HCT116 (cell line): ENCODE data around the gene RAB4A. TPM values are rescaled to one million over a fixed set of nuclear protein-coding genes. Genes with fewer than 3 reads are reported as not detected.

Experiments
- ATAC-seq: fragments of 200-7000 bp; cut with Tn5 transposase; 2 replicates; pipeline ENCODE4 v1.9.1; 2020; ENCODE audit warnings: mild to moderate bottlenecking, moderate library complexity
- BruUV-seq: library from RNA; stranded (reverse); fragments of 400-500 nt; replicated peaks from 2 replicates; lab custom pipeline; 2021; lab: Mats Ljungman, UMichigan
- CTCF ChIA-PET: fragments of 300-600 bp; sonication (Branson Sonifier 250); formaldehyde crosslinking; loops from one replicate; lab custom pipeline; 2021; ENCODE audit warnings: antibody characterized with exemption; lab: Charles Lee
- POLR2A ChIA-PET: fragments of 300-600, 350-600 bp; sonication (Branson Sonifier 250); formaldehyde crosslinking; loops from one replicate; lab custom pipeline; 2021; ENCODE audit warnings: antibody characterized with exemption; lab: Charles Lee
- RAD21 ChIA-PET, 2 experiments: fragments of 300-600 bp; sonication (Branson Sonifier 250); formaldehyde crosslinking; loops; one replicate each; lab custom pipeline; 2023; ENCODE audit warnings: low total read pairs in 2 of 2; ENCODE audit not compliant: uncharacterized antibody in 2 of 2, unreplicated experiment in 2 of 2, low non-redundant PET in 1 of 2; lab: Charles Lee
- DNase-seq: peaks from one replicate; pipeline ENCODE4 v3.0.0-alpha.2; 2010; ENCODE audit warnings: low read depth, low spot score
- H2AFZ ChIP-seq: fragments of 200-600 bp; shearing (Covaris generic), sonication (generic); 2 replicates; pipeline ENCODE4 v1.6.1; 2017; ENCODE audit warnings: low read depth, mixed run types, mixed read lengths, antibody characterized with exemption, low read length; ENCODE audit not compliant: poor library complexity, severe bottlenecking
- H3K27ac ChIP-seq: 2 replicates; pipeline ENCODE4 v1.5.1; 2012; ENCODE audit warnings: low read depth, low read length
- H3K27me3 ChIP-seq: fragments of 200-600 bp; sonication (generic); 2 replicates; pipeline ENCODE4 v1.6.1; 2016; ENCODE audit warnings: mixed run types, low read length, mixed read lengths; ENCODE audit not compliant: insufficient read depth
- H3K36me3 ChIP-seq, 2 experiments: fragments of 200-500 bp in 1 of 2; fragments of 200-600 bp in 1 of 2; sonication (Bioruptor generic) in 1 of 2; sonication (generic) in 1 of 2; 2 replicates each; pipeline versions ENCODE4 v1.5.1 to v1.6.1; 2014 to 2016; ENCODE audit warnings: low read length in 2 of 2, inconsistent platforms in 1 of 2, mixed read lengths in 1 of 2, mixed run types in 1 of 2; ENCODE audit not compliant: insufficient read depth in 2 of 2, control insufficient read depth in 1 of 2
- H3K4me1 ChIP-seq, 2 experiments: fragments of 200-600 bp in 1 of 2; sonication (generic) in 1 of 2; 2 replicates each; pipeline versions ENCODE4 v1.5.1 to v1.6.1; 2012 to 2017; ENCODE audit warnings: low read length in 2 of 2, inconsistent platforms in 1 of 2, mild to moderate bottlenecking in 1 of 2, mixed read lengths in 1 of 2, mixed run types in 1 of 2, moderate library complexity in 1 of 2; ENCODE audit not compliant: insufficient read depth in 2 of 2, control insufficient read depth in 1 of 2
- H3K4me2 ChIP-seq: fragments of 200-600 bp; sonication (generic); 2 replicates; pipeline ENCODE4 v1.6.1; 2017; ENCODE audit warnings: mixed run types, low read length, mixed read lengths
- H3K4me3 ChIP-seq, 2 experiments: fragments of 200-600 bp in 1 of 2; sonication (generic) in 1 of 2; replicated peaks in 1 of 2; 2 replicates each; pipeline ENCODE4 v1.5.1; 2011 to 2016; ENCODE audit warnings: low read length in 2 of 2, control low read depth in 1 of 2, low read depth in 1 of 2, mild to moderate bottlenecking in 1 of 2, mixed read lengths in 1 of 2, mixed run types in 1 of 2
- H3K79me2 ChIP-seq: fragments of 200-600 bp; sonication (generic); 2 replicates; pipeline ENCODE4 v1.6.1; 2017; ENCODE audit warnings: mild to moderate bottlenecking, mixed run types, low read length, moderate library complexity, mixed read lengths; ENCODE audit not compliant: insufficient read depth
- H3K9ac ChIP-seq: fragments of 200-600 bp; sonication (generic); 2 replicates; pipeline ENCODE4 v1.6.1; 2016; ENCODE audit warnings: low read length, mixed read lengths
- H3K9me2 ChIP-seq: fragments of 200-600 bp; sonication (generic), shearing (Covaris generic); 2 replicates; pipeline ENCODE4 v1.6.1; 2017; ENCODE audit warnings: mixed run types, mild to moderate bottlenecking, moderate library complexity; ENCODE audit not compliant: insufficient read depth
- H3K9me3 ChIP-seq, 2 experiments: fragments of 200-500 bp in 1 of 2; fragments of 200-600 bp in 1 of 2; sonication (Bioruptor generic) in 1 of 2; sonication (generic) in 1 of 2; 2 replicates each; pipeline ENCODE4 v1.6.1; 2014 to 2017; ENCODE audit warnings: low read length in 2 of 2, mixed read lengths in 2 of 2, inconsistent platforms in 1 of 2, low read depth in 1 of 2, mild to moderate bottlenecking in 1 of 2, mixed run types in 1 of 2, moderate library complexity in 1 of 2; ENCODE audit not compliant: control insufficient read depth in 1 of 2, insufficient read depth in 1 of 2
- H4K20me1 ChIP-seq: fragments of 200-600 bp; sonication (generic), shearing (Covaris generic); 2 replicates; pipeline ENCODE4 v1.6.1; 2017; ENCODE audit warnings: mixed run types, mild to moderate bottlenecking, moderate library complexity; ENCODE audit not compliant: insufficient read depth
- ATF3 ChIP-seq: IDR thresholded peaks from 2 replicates; pipeline ENCODE4 v1.6.1; 2012
- CBX3 ChIP-seq: IDR thresholded peaks from 2 replicates; pipeline ENCODE4 v1.6.1; 2012; ENCODE audit warnings: low read depth
- CTCF ChIP-seq, 3 experiments: fragments of 200-600 bp in 1 of 3; sonication (generic) in 1 of 3; IDR thresholded peaks in 2 of 3; conservative IDR thresholded peaks in 1 of 3; 2 replicates each; pipeline ENCODE4 v1.5.1; 2012 to 2017; ENCODE audit warnings: low read depth in 2 of 3, low read length in 2 of 3, antibody characterized with exemption in 1 of 3, borderline replicate concordance in 1 of 3, control low read depth in 1 of 3, mild to moderate bottlenecking in 1 of 3, mixed read lengths in 1 of 3, mixed run types in 1 of 3, moderate library complexity in 1 of 3; ENCODE audit not compliant: insufficient read depth in 1 of 3
- ELF1 ChIP-seq: IDR thresholded peaks from 2 replicates; pipeline ENCODE4 v1.6.1; 2012; ENCODE audit warnings: low read depth, borderline replicate concordance
- JUND ChIP-seq: IDR thresholded peaks from 2 replicates; pipeline ENCODE4 v1.6.1; 2012
- POLR2AphosphoS5 ChIP-seq: IDR thresholded peaks from 2 replicates; pipeline ENCODE4 v1.6.1; 2011; ENCODE audit warnings: mild to moderate bottlenecking, low read depth, low read length, moderate library complexity
- RAD21 ChIP-seq: IDR thresholded peaks from 2 replicates; pipeline ENCODE4 v1.6.1; 2012; ENCODE audit warnings: low read depth, mild to moderate bottlenecking
- REST ChIP-seq: IDR thresholded peaks from 2 replicates; pipeline ENCODE4 v1.6.1; 2012; ENCODE audit warnings: low read depth
- SIN3A ChIP-seq: IDR thresholded peaks from 2 replicates; pipeline ENCODE4 v1.6.1; 2012; ENCODE audit warnings: low read depth
- SP1 ChIP-seq: IDR thresholded peaks from 2 replicates; pipeline ENCODE4 v1.6.1; 2012; ENCODE audit warnings: low read depth
- SRF ChIP-seq: IDR thresholded peaks from 2 replicates; pipeline ENCODE4 v1.6.1; 2012; ENCODE audit warnings: low read depth
- TCF7L2 ChIP-seq: IDR thresholded peaks from 2 replicates; pipeline ENCODE4 v1.7.0; 2011; ENCODE audit warnings: borderline replicate concordance, inconsistent platforms; ENCODE audit not compliant: insufficient read depth, insufficient read length; ENCODE audit errors: extremely low read depth
- YY1 ChIP-seq: IDR thresholded peaks from 2 replicates; pipeline ENCODE4 v1.6.1; 2011; ENCODE audit warnings: low read length, low read depth, moderate library complexity, mild to moderate bottlenecking; ENCODE audit not compliant: insufficient replicate concordance; ENCODE audit errors: extremely low read depth
- ZNF274 ChIP-seq: fragments of 200-500 bp; sonication (Bioruptor generic); IDR thresholded peaks from 2 replicates; pipeline ENCODE4 v1.6.1; 2014; ENCODE audit warnings: mild to moderate bottlenecking, low read depth, low read length, inconsistent platforms
- intact Hi-C: fragments of 100-400 bp; cut with micrococcal nuclease; formaldehyde crosslinking; loops from 2 replicates; pipeline ENCODE4 v1.10.0; 2022
- total RNA-seq: library from RNA; stranded (reverse); gene quantifications from one replicate; pipeline ENCODE4 v1.2.1, GENCODE V29; 2021; ENCODE audit not compliant: unreplicated experiment

Gene RAB4A
- total RNA-seq, 1 experiment from 2014 or later, result 101 TPM

- H4K20me1 ChIP-seq, result no peaks in the 10 kb centered on the region
- no peak overlapping the region for H3K9ac ChIP-seq
- H3K9me2 ChIP-seq, result no peaks in the 10 kb centered on the region
- CTCF ChIA-PET, result no interaction called here
- no peak overlapping the region for H3K4me2 ChIP-seq
- H3K79me2 ChIP-seq, result no peaks in the 10 kb centered on the region
- H3K36me3 ChIP-seq, result peaks cover 11 to 25% of the 10 kb centered on the region in 2 experiments; a peak in 3 of 4 replicates
- ATAC-seq, result no peak
- no peak overlapping the region for H2AFZ ChIP-seq
- POLR2A ChIA-PET, result no interaction called here
- no peak overlapping the region for H3K4me3 ChIP-seq
- H3K9me3 ChIP-seq, result no peaks in the 10 kb centered on the region
- H3K27ac ChIP-seq, result no peak overlapping the region
- DNase-seq, result no peak
- no peaks in the 10 kb centered on the region for H3K27me3 ChIP-seq
- no TSS peak for BruUV-seq
- intact Hi-C loops, result no loop called here
- no peaks in the 10 kb centered on the region for H3K4me1 ChIP-seq
- no peak for TF ChIP-seq SRF
- RAD21 ChIA-PET, result no interaction called here
These were observed 29.3 kb downstream of the RAB4A start for GRCh38 chr1:229300099-229300757.

- H3K27ac ChIP-seq, result no peak overlapping the region
- ChIA-PET RAD21 (interaction anchor here in 1 of 2 experiments (0.7 kb wide), 1 partner anchor 812 kb away, joined by 4 read pairs; no protein-coding TSS in a partner anchor), POLR2A (no interaction called here), CTCF (no interaction called here)
- ATAC-seq, result no peak
- H4K20me1 ChIP-seq, result no peaks in the 10 kb centered on the region
- no peaks in the 10 kb centered on the region for H3K9me3 ChIP-seq
- peaks cover 11 to 25% of the 10 kb centered on the region in 2 experiments; a peak in 3 of 4 replicates for H3K36me3 ChIP-seq
- H3K4me2 ChIP-seq, result no peak overlapping the region
- H3K27me3 ChIP-seq, result no peaks in the 10 kb centered on the region
- H3K4me3 ChIP-seq, result no peak overlapping the region
- TF ChIP-seq SIN3A (no peak), CTCF (IDR thresholded peaks at IDR 0.05 in 2 of 3, conservative IDR thresholded peaks at IDR 0.05 in 1 of 3; ENCODE audit: borderline replicate concordance in 1 of 3, insufficient read depth in 1 of 3, low read depth in 2 of 3, low read length in 2 of 3) (no peak), JUND (no peak), SP1 (no peak), REST (no peak), YY1 (no peak), ELF1 (no peak), TCF7L2 (no peak), SRF (no peak), ATF3 (no peak), CBX3 (no peak), ZNF274 (no peak), POLR2AphosphoS5 (no peak), RAD21 (no peak)
- H2AFZ ChIP-seq, result no peak overlapping the region
- no peaks in the 10 kb centered on the region for H3K4me1 ChIP-seq
- H3K9me2 ChIP-seq, result no peaks in the 10 kb centered on the region
- no TSS peak for BruUV-seq
- no peak overlapping the region for H3K9ac ChIP-seq
- no peaks in the 10 kb centered on the region for H3K79me2 ChIP-seq
- DNase-seq, result no peak
- intact Hi-C loops, result no loop called here
These were observed 31.8 kb downstream of the RAB4A start for GRCh38 chr1:229302740-229303139.
